Fibroblast of pulmonary artery (primary cell): ENCODE measurements around the gene SLC22A2.

ENCODE experiments used
- DNase-seq: peaks from one replicate; pipeline ENCODE4 v3.0.0-alpha.2; 2010; ENCODE audit warnings: low read depth
- H3K4me3 ChIP-seq: replicated peaks from 2 replicates; pipeline ENCODE4 v1.5.1; 2011; ENCODE audit warnings: low read depth, mild to moderate bottlenecking, control low read depth, low read length, moderate library complexity
- TF ChIP-seq, protein P1 (sequence below): IDR thresholded peaks from 2 replicates; pipeline ENCODE4 v1.5.1; 2011; ENCODE audit warnings: mild to moderate bottlenecking, control low read depth, low read length, inconsistent platforms; ENCODE audit errors: missing control alignments

SLC22A2 gene

DNA sequence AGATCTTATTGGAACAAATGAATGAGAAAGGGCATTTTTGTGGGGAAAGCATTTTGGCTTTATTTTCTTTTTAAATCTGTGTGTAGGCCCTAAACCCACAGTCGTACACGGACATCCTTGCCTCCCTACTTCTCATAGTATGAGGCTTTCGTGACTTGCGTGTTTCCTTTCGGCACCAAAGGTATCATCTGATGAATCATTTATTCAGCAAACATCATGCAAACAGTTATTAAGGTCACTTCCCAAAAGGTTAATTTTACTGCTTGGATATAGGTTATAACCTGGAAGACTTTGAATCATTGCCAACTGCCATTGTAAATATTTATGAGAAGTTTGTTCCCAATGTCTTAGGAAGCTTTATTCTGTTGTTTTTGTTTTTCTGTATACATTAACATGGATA, 15.1 kb upstream of the SLC22A2 start:
- no peak for DNase-seq
- TF ChIP-seq, protein P1, sequence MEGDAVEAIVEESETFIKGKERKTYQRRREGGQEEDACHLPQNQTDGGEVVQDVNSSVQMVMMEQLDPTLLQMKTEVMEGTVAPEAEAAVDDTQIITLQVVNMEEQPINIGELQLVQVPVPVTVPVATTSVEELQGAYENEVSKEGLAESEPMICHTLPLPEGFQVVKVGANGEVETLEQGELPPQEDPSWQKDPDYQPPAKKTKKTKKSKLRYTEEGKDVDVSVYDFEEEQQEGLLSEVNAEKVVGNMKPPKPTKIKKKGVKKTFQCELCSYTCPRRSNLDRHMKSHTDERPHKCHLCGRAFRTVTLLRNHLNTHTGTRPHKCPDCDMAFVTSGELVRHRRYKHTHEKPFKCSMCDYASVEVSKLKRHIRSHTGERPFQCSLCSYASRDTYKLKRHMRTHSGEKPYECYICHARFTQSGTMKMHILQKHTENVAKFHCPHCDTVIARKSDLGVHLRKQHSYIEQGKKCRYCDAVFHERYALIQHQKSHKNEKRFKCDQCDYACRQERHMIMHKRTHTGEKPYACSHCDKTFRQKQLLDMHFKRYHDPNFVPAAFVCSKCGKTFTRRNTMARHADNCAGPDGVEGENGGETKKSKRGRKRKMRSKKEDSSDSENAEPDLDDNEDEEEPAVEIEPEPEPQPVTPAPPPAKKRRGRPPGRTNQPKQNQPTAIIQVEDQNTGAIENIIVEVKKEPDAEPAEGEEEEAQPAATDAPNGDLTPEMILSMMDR = no peak
- H3K4me3 ChIP-seq = no peak overlapping the region

DNA sequence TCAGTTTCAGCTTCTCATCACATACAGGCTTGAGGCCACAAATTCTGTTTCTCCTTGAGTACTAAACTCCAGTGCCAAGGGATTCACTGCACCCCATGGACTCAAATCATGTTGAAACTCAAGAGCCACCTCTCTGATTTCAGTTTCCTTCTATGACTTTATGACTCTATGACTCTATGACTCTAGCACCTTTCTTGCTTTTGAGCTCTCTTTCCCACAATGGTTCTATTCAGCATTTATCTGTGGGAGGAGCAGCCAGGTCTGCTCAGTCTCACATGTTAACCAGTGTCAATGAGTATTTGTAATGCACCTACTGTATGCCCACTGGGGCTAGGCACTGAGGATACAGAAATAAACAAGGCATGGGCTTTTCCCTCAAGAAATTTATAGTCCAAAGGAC, 14.6 kb upstream of the SLC22A2 start:
- DNase-seq = no peak
- H3K4me3 ChIP-seq = no peak overlapping the region
- TF ChIP-seq, protein P1 = no peak

DNA sequence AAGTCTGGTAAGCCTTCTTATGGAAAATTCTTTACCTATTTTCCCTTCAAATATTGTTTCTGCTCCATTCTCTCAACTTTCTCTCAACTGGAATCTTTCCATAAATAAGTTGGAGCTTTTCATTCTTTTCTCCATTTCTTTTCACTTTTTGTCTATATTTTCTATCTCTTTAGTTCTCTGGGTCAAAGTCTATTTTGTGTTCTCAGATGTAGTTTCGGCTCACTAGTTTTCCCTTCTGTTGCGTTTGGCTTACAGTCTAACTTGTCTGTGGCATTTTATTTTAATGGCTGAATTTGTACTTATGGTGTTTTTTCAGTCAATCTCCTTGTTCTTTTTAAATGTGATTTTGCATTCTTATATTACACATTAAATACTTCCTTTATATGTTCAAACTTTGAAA, 14.1 kb upstream of the SLC22A2 start:
- TF ChIP-seq, protein P1 = no peak
- H3K4me3 ChIP-seq = no peak overlapping the region
- no peak for DNase-seq

DNA sequence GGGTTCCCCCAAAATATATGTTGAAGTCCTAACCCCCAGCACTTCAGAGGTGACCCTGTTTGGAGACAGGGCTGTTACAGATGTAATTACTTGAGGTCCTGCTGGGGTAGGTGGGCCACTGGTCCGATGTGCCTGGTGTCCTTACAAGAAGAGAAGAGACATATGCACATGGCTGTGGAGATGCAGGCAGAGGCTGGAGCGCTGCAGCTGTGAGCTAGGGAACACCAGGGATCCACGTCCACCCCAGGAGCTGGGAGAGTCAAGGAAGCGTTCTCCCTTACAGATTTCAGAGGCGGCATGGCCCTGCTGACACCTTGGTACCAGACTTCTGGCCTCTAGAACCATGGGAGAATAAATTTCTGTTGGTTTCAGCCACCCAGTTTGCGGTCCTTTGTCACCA, 11.7 kb upstream of the SLC22A2 start:
- no peak overlapping the region for H3K4me3 ChIP-seq
- DNase-seq = no peak
- TF ChIP-seq, protein P1 = no peak

DNA sequence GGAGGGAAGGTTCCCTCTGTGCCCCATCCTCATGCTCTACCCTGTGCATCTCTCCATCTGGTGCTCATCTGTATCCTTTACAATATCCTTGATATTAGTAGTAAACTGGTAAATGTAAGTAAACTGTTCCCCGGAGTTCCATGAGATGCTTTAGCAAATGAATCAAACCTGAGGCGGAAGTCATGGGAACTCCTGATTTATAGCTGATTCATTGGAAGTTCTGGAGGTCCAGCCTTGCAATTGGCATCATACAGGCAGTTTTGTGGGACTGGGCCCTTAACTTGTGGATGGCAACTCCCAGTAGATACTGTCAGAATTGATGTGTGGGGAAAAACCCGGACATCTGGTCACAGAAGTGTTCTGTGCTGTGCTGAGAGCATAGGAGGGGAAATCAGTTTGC, 11.2 kb upstream of the SLC22A2 start:
- DNase-seq = no peak
- TF ChIP-seq, protein P1 = no peak
- H3K4me3 ChIP-seq = no peak overlapping the region

DNA sequence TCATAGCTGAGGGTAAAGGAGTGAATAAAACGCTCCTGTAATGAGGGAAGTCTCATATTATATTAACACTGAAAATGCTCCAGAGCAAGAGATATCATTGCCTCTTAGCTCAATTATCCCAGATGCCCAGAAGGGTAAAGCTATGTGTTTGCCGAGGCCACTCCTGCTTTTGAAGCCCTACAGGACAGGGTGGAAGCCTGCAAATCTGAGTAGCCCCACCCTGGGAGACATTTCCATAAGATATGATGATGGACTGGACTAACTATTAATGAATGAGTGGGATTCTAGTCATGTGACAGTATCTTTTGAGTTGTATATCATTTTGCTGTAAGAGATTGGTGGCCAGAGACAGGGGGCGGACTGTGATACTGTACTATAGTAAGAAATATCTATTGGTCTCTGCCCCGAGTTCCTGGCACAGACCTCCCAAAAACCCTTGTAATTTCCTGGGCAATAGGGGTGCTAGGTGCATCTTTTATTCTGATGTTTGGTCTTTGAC, 10.5 kb upstream of the SLC22A2 start:
- TF ChIP-seq, protein P1 = no peak
- no peak for DNase-seq
- no peak overlapping the region for H3K4me3 ChIP-seq

DNA sequence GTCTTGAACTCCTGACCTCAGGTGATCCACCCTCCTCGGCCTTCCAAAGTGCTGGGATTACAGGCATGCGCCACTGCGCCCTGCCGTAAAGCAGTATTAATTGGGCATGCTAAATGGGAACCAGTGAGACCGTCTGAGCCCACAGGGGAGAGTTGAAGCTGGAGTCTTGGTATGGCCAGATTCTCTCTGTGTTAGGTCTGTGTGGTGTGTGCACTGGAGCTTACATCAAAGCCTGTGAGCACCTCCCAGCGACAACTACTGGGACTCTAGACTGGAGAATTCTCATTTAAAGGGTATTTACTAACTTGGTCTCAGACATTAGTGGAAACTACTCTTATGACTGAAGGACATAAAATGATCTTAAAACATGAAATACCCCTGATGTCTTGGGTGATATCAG, 8.5 kb upstream of the SLC22A2 start:
- TF ChIP-seq, protein P1 = no peak
- H3K4me3 ChIP-seq = no peak overlapping the region
- no peak for DNase-seq
